K562 (cell line): ENCODE measurements around the gene SBK1. TPM values are rescaled to one million over a fixed set of nuclear protein-coding genes. Genes with fewer than 3 reads are reported as not detected.
"Not testable (repeated sequence)": the region's sequence is repeated elsewhere in the genome, so short reads cannot be mapped to it uniquely, and the experiment has no call there.

Experiments
- ATAC-seq: fragments of 200-7000 bp; cut with Tn5 transposase; 3 replicates; pipeline ENCODE4 v1.9.1; 2020; ENCODE audit warnings: moderate library complexity
- BruUV-seq: library from RNA; stranded (reverse); fragments of 400-500 nt; replicated peaks from 2 replicates; lab custom pipeline; 2021; lab: Mats Ljungman, UMichigan
- CTCF ChIA-PET: fragments of 300-600 bp; formaldehyde crosslinking; extraction: SDS; loops from one replicate; lab custom pipeline; 2021; ENCODE audit warnings: low intra/inter-chr PET ratio; lab: Yijun Ruan, JAX
- POLR2A ChIA-PET: fragments of 300-600, 350-650 bp; sonication (Branson Sonifier 250); formaldehyde crosslinking; extraction: SDS; loops from one replicate; lab custom pipeline; 2021; ENCODE audit warnings: antibody characterized with exemption, inconsistent platforms; lab: Yijun Ruan, JAX
- DNase-seq, 4 experiments: peaks; one replicate each; pipeline versions ENCODE4 v3.0.0 to v3.0.0-alpha.2; 2011 to 2018; ENCODE audit warnings: low spot score in 3 of 4, mixed read lengths in 3 of 4; ENCODE audit errors: extremely low read depth in 1 of 4
- FAIRE-seq: peaks from 2 replicates; lab custom pipeline; 2011; peaks lifted over from hg19 to GRCh38; lab: Jason Lieb, UNC
- H2AFZ ChIP-seq: 2 replicates; pipeline ENCODE4 v1.6.0; 2011; ENCODE audit warnings: low read depth, low read length, control low read depth, inconsistent platforms
- H3K27ac ChIP-seq: fragments of 200-600 bp; 3 replicates; pipeline ENCODE4 v1.8.0; 2011; ENCODE audit warnings: low read depth, mild to moderate bottlenecking, control low read depth, inconsistent platforms, low read length, moderate library complexity, mixed read lengths; ENCODE audit errors: extremely low read depth
- H3K27me3 ChIP-seq, 2 experiments: fragments of 300-600 bp in 1 of 2; 2 replicates in 1 of 2; 3 replicates in 1 of 2; pipeline versions ENCODE4 v1.6.0 to v1.8.0; 2011; ENCODE audit warnings: inconsistent platforms in 2 of 2, low read length in 2 of 2, mild to moderate bottlenecking in 1 of 2, mixed read lengths in 1 of 2, moderate library complexity in 1 of 2; ENCODE audit not compliant: control insufficient read depth in 2 of 2, insufficient read depth in 2 of 2
- H3K36me3 ChIP-seq: fragments of 300-600 bp; 3 replicates; pipeline ENCODE4 v1.8.0; 2011; ENCODE audit warnings: mild to moderate bottlenecking, low read length, inconsistent platforms; ENCODE audit not compliant: control insufficient read depth, insufficient read depth
- H3K4me1 ChIP-seq, 2 experiments: fragments of 200-600 bp in 1 of 2; replicated peaks in 1 of 2; 2 replicates in 1 of 2; 3 replicates in 1 of 2; pipeline versions ENCODE4 v1.5.1 to v1.8.0; 2011; ENCODE audit warnings: inconsistent platforms in 2 of 2, low read length in 2 of 2, mild to moderate bottlenecking in 1 of 2, mixed read lengths in 1 of 2, moderate library complexity in 1 of 2; ENCODE audit not compliant: control insufficient read depth in 2 of 2, insufficient read depth in 2 of 2
- H3K4me2 ChIP-seq: 2 replicates; pipeline ENCODE4 v1.6.1; 2011; ENCODE audit warnings: low read length, control low read depth, inconsistent platforms, mixed read lengths; ENCODE audit not compliant: insufficient read depth
- H3K4me3 ChIP-seq: fragments of 200-600 bp; sonication (generic), shearing (Covaris generic); 2 replicates; pipeline ENCODE4 v1.5.1; 2016; ENCODE audit warnings: control low read depth, inconsistent platforms
- H3K79me2 ChIP-seq: fragments of 200-600 bp; 3 replicates; pipeline ENCODE4 v1.8.0; 2011; ENCODE audit warnings: low read length, inconsistent platforms; ENCODE audit not compliant: control insufficient read depth, insufficient read depth
- H3K9ac ChIP-seq, 2 experiments: 2 replicates each; pipeline versions ENCODE4 v1.6.0 to v1.6.1; 2011; ENCODE audit warnings: low read depth in 2 of 2, low read length in 2 of 2, control low read depth in 1 of 2, inconsistent platforms in 1 of 2, mild to moderate bottlenecking in 1 of 2, mixed read lengths in 1 of 2; ENCODE audit not compliant: insufficient read depth in 1 of 2
- H3K9me1 ChIP-seq: one replicate; pipeline ENCODE4 v1.6.0; 2011; ENCODE audit warnings: inconsistent platforms, mild to moderate bottlenecking, low read length, moderate library complexity; ENCODE audit not compliant: control insufficient read depth, insufficient read depth
- H3K9me3 ChIP-seq: replicated peaks from 2 replicates; pipeline ENCODE4 v1.5.1; 2011; ENCODE audit warnings: low read depth, low read length, inconsistent platforms; ENCODE audit not compliant: control insufficient read depth, insufficient read depth
- H4K20me1 ChIP-seq: replicated peaks from 2 replicates; pipeline ENCODE4 v1.6.1; 2011; ENCODE audit warnings: low read length, inconsistent platforms, mixed read lengths; ENCODE audit not compliant: control insufficient read depth, insufficient read depth
- WGBS: fragments of 100-300 bp; shearing (Covaris generic); methylation state at CpG from one replicate; pipeline ENCODE4 v1.1.6; 2016; ENCODE audit warnings: low coverage, mixed read lengths; ENCODE audit not compliant: insufficient coverage; ENCODE audit errors: missing lambda C conversion rate; 5-methylcytosine and 5-hydroxymethylcytosine counted together
- in situ Hi-C: fragments of 300-500 bp; cut with MboI; formaldehyde crosslinking; loops from 4 replicates; pipeline ENCODE4 v1.15.0; 2018; ENCODE audit warnings: inconsistent platforms, mixed read lengths
- intact Hi-C: fragments of 100-400 bp; cut with micrococcal nuclease; formaldehyde crosslinking; loops from 2 replicates; pipeline ENCODE4 v1.14.2; 2022
- polyA plus RNA-seq, 8 experiments: library from polyadenylated mRNA; depleted of rRNA in 4 of 8; stranded (reverse) in 5 of 8; unstranded in 3 of 8; fragments of >200 nt; fragmentation: Nextera tagmentation in 2 of 8; fragmentation: Illumina TruSeq in 1 of 8; extraction: Ambion mirVana in 2 of 8; extraction: Trizol in 1 of 8; gene quantifications; 2 replicates each; pipeline versions ENCODE4 v1.2.1 to v1.2.3, GENCODE V29; 2011 to 2014; ENCODE audit warnings: inconsistent platforms in 1 of 8, missing spikeins in 1 of 8
- small RNA-seq: library from RNA; depleted of rRNA; stranded (forward); fragments of <200 nt; gene quantifications from one replicate; pipeline ENCODE3, GENCODE V24; 2014
- total RNA-seq, 7 experiments: library from RNA; depleted of rRNA in 6 of 7; stranded (reverse); fragments of >200 nt in 6 of 7; fragmentation: Illumina TruSeq in 2 of 7; extraction: Trizol in 2 of 7; gene quantifications; 2 replicates each; pipeline versions ENCODE4 v1.2.1 to v1.2.3, GENCODE V29; 2011 to 2021; ENCODE audit warnings: low replicate concordance in 1 of 7

SBK1 gene
- total and polyA plus RNA-seq, 9 of the 15 experiments (the other 6 are each of a cell fraction or from before 2014, with no cell fraction given) = 0.01 to 0.07 (median 0.03) TPM; not detected in 6

GRCh38 chr16:28367926-28368325 is 75.6 kb downstream of the SBK1 start:
- ATAC-seq, H3K27ac ChIP-seq, H3K27me3 ChIP-seq, H4K20me1 ChIP-seq, H2AFZ ChIP-seq, H3K4me2 ChIP-seq, H3K9me3 ChIP-seq, H3K9me1 ChIP-seq, H3K79me2 ChIP-seq, H3K4me3 ChIP-seq, POLR2A ChIA-PET, H3K9ac ChIP-seq, FAIRE-seq, H3K36me3 ChIP-seq, in situ Hi-C loops, H3K4me1 ChIP-seq, intact Hi-C loops, BruUV-seq, DNase-seq, CTCF ChIA-PET: not testable (repeated sequence)
- WGBS = 71% methylated on average over 5 of the region's 32 CpGs

Small RNA genes lying within 50 kb of the gene (small RNA-seq; reads per million reads assigned to genes)
- gene AC138904.2 = not detected

Other genes starting within 250 kb of the SBK1 start
Only the 7 nearest of the 9 such genes appear.
- 121 and 136 TPM in 2 replicates for gene XPO6, start 80.6 kb upstream of the SBK1 start, total RNA-seq (2014; rRNA removed)
- 90.7 and 104 TPM in 2 replicates for gene XPO6, start 80.6 kb upstream of the SBK1 start, total RNA-seq (2014; rRNA removed; fragmentation: Illumina TruSeq; extraction: Trizol)
- gene XPO6, start 80.6 kb upstream of the SBK1 start, total RNA-seq (2015; rRNA removed; fragmentation: Illumina TruSeq; extraction: Trizol) = 101 and 104 TPM in 2 replicates
- gene XPO6, start 80.6 kb upstream of the SBK1 start, total RNA-seq (2021) = 196 and 204 TPM in 2 replicates
- gene XPO6, start 80.6 kb upstream of the SBK1 start, polyA plus RNA-seq (2011; rRNA removed) = 160 and 184 TPM in 2 replicates
- gene XPO6, start 80.6 kb upstream of the SBK1 start, polyA plus RNA-seq (2014; fragmentation: Illumina TruSeq; extraction: Trizol) = 154 and 180 TPM in 2 replicates
- gene XPO6, start 80.6 kb upstream of the SBK1 start, polyA plus RNA-seq (2014; fragmentation: Nextera tagmentation; extraction: Ambion mirVana) = 10 to 100 TPM; 11.2 to 31.0 TPM
- 119 and 141 TPM in 2 replicates for gene XPO6, start 80.6 kb upstream of the SBK1 start, polyA plus RNA-seq (2014; rRNA removed)
- gene NPIPB6, start 71.0 kb downstream of the SBK1 start, total RNA-seq (2014; rRNA removed) = not detected in 2 replicates
- gene NPIPB6, start 71.0 kb downstream of the SBK1 start, total RNA-seq (2014; rRNA removed; fragmentation: Illumina TruSeq; extraction: Trizol) = 0.91 TPM in 1 of 2 replicates, not detected in the other
- gene NPIPB6, start 71.0 kb downstream of the SBK1 start, total RNA-seq (2015; rRNA removed; fragmentation: Illumina TruSeq; extraction: Trizol) = 0.72 TPM in 1 of 2 replicates, not detected in the other
- 0.18 and 1.5 TPM in 2 replicates for gene NPIPB6, start 71.0 kb downstream of the SBK1 start, total RNA-seq (2021)
- 0.09 and 0.24 TPM in 2 replicates for gene NPIPB6, start 71.0 kb downstream of the SBK1 start, polyA plus RNA-seq (2011; rRNA removed)
- 0.35 and 0.67 TPM in 2 replicates for gene NPIPB6, start 71.0 kb downstream of the SBK1 start, polyA plus RNA-seq (2014; fragmentation: Illumina TruSeq; extraction: Trizol)
- under 1 TPM; 0.03 TPM for gene NPIPB6, start 71.0 kb downstream of the SBK1 start, polyA plus RNA-seq (2014; fragmentation: Nextera tagmentation; extraction: Ambion mirVana)
- gene NPIPB6, start 71.0 kb downstream of the SBK1 start, polyA plus RNA-seq (2014; rRNA removed) = 0.56 and 0.96 TPM in 2 replicates
- 85.4 and 89.8 TPM in 2 replicates for gene EIF3CL, start 111.3 kb downstream of the SBK1 start, total RNA-seq (2014; rRNA removed)
- gene EIF3CL, start 111.3 kb downstream of the SBK1 start, total RNA-seq (2014; rRNA removed; fragmentation: Illumina TruSeq; extraction: Trizol) = 30.7 and 40.1 TPM in 2 replicates
- gene EIF3CL, start 111.3 kb downstream of the SBK1 start, total RNA-seq (2015; rRNA removed; fragmentation: Illumina TruSeq; extraction: Trizol) = 88.1 and 88.2 TPM in 2 replicates
- gene EIF3CL, start 111.3 kb downstream of the SBK1 start, total RNA-seq (2021) = 78.1 and 112 TPM in 2 replicates
- gene EIF3CL, start 111.3 kb downstream of the SBK1 start, polyA plus RNA-seq (2011; rRNA removed) = 130 and 155 TPM in 2 replicates
- gene EIF3CL, start 111.3 kb downstream of the SBK1 start, polyA plus RNA-seq (2014; fragmentation: Illumina TruSeq; extraction: Trizol) = 119 and 183 TPM in 2 replicates
- 10 to 100 TPM in 1 of 2 experiments, 1 to 10 TPM in 1; 3.7 to 10.4 TPM for gene EIF3CL, start 111.3 kb downstream of the SBK1 start, polyA plus RNA-seq (2014; fragmentation: Nextera tagmentation; extraction: Ambion mirVana)
- gene EIF3CL, start 111.3 kb downstream of the SBK1 start, polyA plus RNA-seq (2014; rRNA removed) = 78.1 and 99.2 TPM in 2 replicates
- not detected in 2 replicates for gene NPIPB7, start 179.8 kb downstream of the SBK1 start, total RNA-seq (2014; rRNA removed)
- not detected in 2 replicates for gene NPIPB7, start 179.8 kb downstream of the SBK1 start, total RNA-seq (2014; rRNA removed; fragmentation: Illumina TruSeq; extraction: Trizol)
- gene NPIPB7, start 179.8 kb downstream of the SBK1 start, total RNA-seq (2015; rRNA removed; fragmentation: Illumina TruSeq; extraction: Trizol) = not detected in 2 replicates
- not detected in 2 replicates for gene NPIPB7, start 179.8 kb downstream of the SBK1 start, total RNA-seq (2021)
- not detected in 2 replicates for gene NPIPB7, start 179.8 kb downstream of the SBK1 start, polyA plus RNA-seq (2011; rRNA removed)
- not detected in 2 replicates for gene NPIPB7, start 179.8 kb downstream of the SBK1 start, polyA plus RNA-seq (2014; fragmentation: Illumina TruSeq; extraction: Trizol)
- gene NPIPB7, start 179.8 kb downstream of the SBK1 start, polyA plus RNA-seq (2014; fragmentation: Nextera tagmentation; extraction: Ambion mirVana) = under 1 TPM in 1 of 2 experiments, not detected in 1; 0.07 TPM
- gene NPIPB7, start 179.8 kb downstream of the SBK1 start, polyA plus RNA-seq (2014; rRNA removed) = not detected in 2 replicates
- 11.0 and 11.1 TPM in 2 replicates for gene CLN3, start 199.5 kb downstream of the SBK1 start, total RNA-seq (2014; rRNA removed)
- 4.5 and 5.6 TPM in 2 replicates for gene CLN3, start 199.5 kb downstream of the SBK1 start, total RNA-seq (2014; rRNA removed; fragmentation: Illumina TruSeq; extraction: Trizol)
- gene CLN3, start 199.5 kb downstream of the SBK1 start, total RNA-seq (2015; rRNA removed; fragmentation: Illumina TruSeq; extraction: Trizol) = 11.6 and 11.9 TPM in 2 replicates
- 27.1 and 31.9 TPM in 2 replicates for gene CLN3, start 199.5 kb downstream of the SBK1 start, total RNA-seq (2021)
- gene CLN3, start 199.5 kb downstream of the SBK1 start, polyA plus RNA-seq (2011; rRNA removed) = 12.5 and 24.8 TPM in 2 replicates
- 20.9 and 30.5 TPM in 2 replicates for gene CLN3, start 199.5 kb downstream of the SBK1 start, polyA plus RNA-seq (2014; fragmentation: Illumina TruSeq; extraction: Trizol)
- gene CLN3, start 199.5 kb downstream of the SBK1 start, polyA plus RNA-seq (2014; fragmentation: Nextera tagmentation; extraction: Ambion mirVana) = 1 to 10 TPM; 2.5 to 3.1 TPM
- 12.7 and 19.9 TPM in 2 replicates for gene CLN3, start 199.5 kb downstream of the SBK1 start, polyA plus RNA-seq (2014; rRNA removed)
- 3.6 and 3.8 TPM in 2 replicates for gene APOBR, start 202.1 kb downstream of the SBK1 start, total RNA-seq (2014; rRNA removed)
- 0.25 and 0.32 TPM in 2 replicates for gene APOBR, start 202.1 kb downstream of the SBK1 start, total RNA-seq (2014; rRNA removed; fragmentation: Illumina TruSeq; extraction: Trizol)
- 1.9 and 2.3 TPM in 2 replicates for gene APOBR, start 202.1 kb downstream of the SBK1 start, total RNA-seq (2015; rRNA removed; fragmentation: Illumina TruSeq; extraction: Trizol)
- gene APOBR, start 202.1 kb downstream of the SBK1 start, total RNA-seq (2021) = 3.2 and 4.3 TPM in 2 replicates
- gene APOBR, start 202.1 kb downstream of the SBK1 start, polyA plus RNA-seq (2011; rRNA removed) = 0.67 and 2.0 TPM in 2 replicates
- gene APOBR, start 202.1 kb downstream of the SBK1 start, polyA plus RNA-seq (2014; fragmentation: Illumina TruSeq; extraction: Trizol) = 3.8 and 7.3 TPM in 2 replicates
- under 1 TPM in 1 of 2 experiments, not detected in 1; 0.08 TPM for gene APOBR, start 202.1 kb downstream of the SBK1 start, polyA plus RNA-seq (2014; fragmentation: Nextera tagmentation; extraction: Ambion mirVana)
- gene APOBR, start 202.1 kb downstream of the SBK1 start, polyA plus RNA-seq (2014; rRNA removed) = 4.2 and 6.1 TPM in 2 replicates
- gene IL27, start 214.3 kb downstream of the SBK1 start, total RNA-seq (2014; rRNA removed) = not detected in 2 replicates
- not detected in 2 replicates for gene IL27, start 214.3 kb downstream of the SBK1 start, total RNA-seq (2014; rRNA removed; fragmentation: Illumina TruSeq; extraction: Trizol)
- not detected in 2 replicates for gene IL27, start 214.3 kb downstream of the SBK1 start, total RNA-seq (2015; rRNA removed; fragmentation: Illumina TruSeq; extraction: Trizol)
- not detected in 2 replicates for gene IL27, start 214.3 kb downstream of the SBK1 start, total RNA-seq (2021)
- not detected in 2 replicates for gene IL27, start 214.3 kb downstream of the SBK1 start, polyA plus RNA-seq (2011; rRNA removed)
- gene IL27, start 214.3 kb downstream of the SBK1 start, polyA plus RNA-seq (2014; fragmentation: Illumina TruSeq; extraction: Trizol) = not detected in 2 replicates
- not detected for gene IL27, start 214.3 kb downstream of the SBK1 start, polyA plus RNA-seq (2014; fragmentation: Nextera tagmentation; extraction: Ambion mirVana)
- not detected in 2 replicates for gene IL27, start 214.3 kb downstream of the SBK1 start, polyA plus RNA-seq (2014; rRNA removed)